NCI-H1694 treated with DMSO at 0.1 percent for 48 hours (cell line): ENCODE results near the gene TMC3.
"Not testable (repeated sequence)": the region's sequence is repeated elsewhere in the genome, so short reads cannot be mapped to it uniquely, and the experiment has no call there.

Experiments
- DNase-seq: peaks from one replicate; lab custom pipeline; 2025; lab: John Stamatoyannopoulos, UW

TMC3 gene

GRCh38 chr15:81384891-81385720, 11.1 kb upstream of the TMC3 start:
- no peak for DNase-seq

GRCh38 chr15:81381720-81382119, 7.7 kb upstream of the TMC3 start:
- no peak for DNase-seq

- no peak for DNase-seq
Observed at GRCh38 chr15:81380668-81381067, 6.7 kb upstream of the TMC3 start.

- no peak for DNase-seq
Observed at GRCh38 chr15:81380203-81380602, 6.2 kb upstream of the TMC3 start.

GRCh38 chr15:81379269-81379668, 5.3 kb upstream of the TMC3 start:
- DNase-seq, result no peak

- DNase-seq, result no peak
Observed at GRCh38 chr15:81378443-81378842, 4.4 kb upstream of the TMC3 start.

GRCh38 chr15:81377871-81378270, 3.9 kb upstream of the TMC3 start:
- no peak for DNase-seq

- DNase-seq, result no peak
Observed at GRCh38 chr15:81376231-81376630, 2.2 kb upstream of the TMC3 start.

GRCh38 chr15:81375461-81375860, 1.4 kb upstream of the TMC3 start:
- DNase-seq, result no peak

GRCh38 chr15:81373176-81373575, 837 bp downstream of the TMC3 start:
- DNase-seq, result no peak

GRCh38 chr15:81372575-81372974, 1.4 kb downstream of the TMC3 start:
- DNase-seq, result no peak

- no peak for DNase-seq
Observed at GRCh38 chr15:81363718-81364500, 10.1 kb downstream of the TMC3 start.

GRCh38 chr15:81363276-81363675, 10.7 kb downstream of the TMC3 start:
- no peak for DNase-seq

- DNase-seq, result no peak
Observed at GRCh38 chr15:81362790-81363189, 11.2 kb downstream of the TMC3 start.

GRCh38 chr15:81361891-81362290, 12.1 kb downstream of the TMC3 start:
- DNase-seq, result no peak

- no peak for DNase-seq
Observed at GRCh38 chr15:81360491-81360890, 13.5 kb downstream of the TMC3 start.

GRCh38 chr15:81358248-81358647, 15.8 kb downstream of the TMC3 start:
- no peak for DNase-seq

- DNase-seq, result no peak
Observed at GRCh38 chr15:81357180-81357686, 16.8 kb downstream of the TMC3 start.

- no peak for DNase-seq
Observed at GRCh38 chr15:81356252-81356651, 17.8 kb downstream of the TMC3 start.

GRCh38 chr15:81351651-81352050, 22.4 kb downstream of the TMC3 start:
- DNase-seq, result no peak

- no peak for DNase-seq
Observed at GRCh38 chr15:81349271-81349670, 24.7 kb downstream of the TMC3 start.

- not testable (repeated sequence) for DNase-seq
Observed at GRCh38 chr15:81348691-81349090, 25.3 kb downstream of the TMC3 start.

- DNase-seq, result no peak
Observed at GRCh38 chr15:81347910-81348309, 26.1 kb downstream of the TMC3 start.
